ENCODE data around the gene ZNF444.

DNA sequence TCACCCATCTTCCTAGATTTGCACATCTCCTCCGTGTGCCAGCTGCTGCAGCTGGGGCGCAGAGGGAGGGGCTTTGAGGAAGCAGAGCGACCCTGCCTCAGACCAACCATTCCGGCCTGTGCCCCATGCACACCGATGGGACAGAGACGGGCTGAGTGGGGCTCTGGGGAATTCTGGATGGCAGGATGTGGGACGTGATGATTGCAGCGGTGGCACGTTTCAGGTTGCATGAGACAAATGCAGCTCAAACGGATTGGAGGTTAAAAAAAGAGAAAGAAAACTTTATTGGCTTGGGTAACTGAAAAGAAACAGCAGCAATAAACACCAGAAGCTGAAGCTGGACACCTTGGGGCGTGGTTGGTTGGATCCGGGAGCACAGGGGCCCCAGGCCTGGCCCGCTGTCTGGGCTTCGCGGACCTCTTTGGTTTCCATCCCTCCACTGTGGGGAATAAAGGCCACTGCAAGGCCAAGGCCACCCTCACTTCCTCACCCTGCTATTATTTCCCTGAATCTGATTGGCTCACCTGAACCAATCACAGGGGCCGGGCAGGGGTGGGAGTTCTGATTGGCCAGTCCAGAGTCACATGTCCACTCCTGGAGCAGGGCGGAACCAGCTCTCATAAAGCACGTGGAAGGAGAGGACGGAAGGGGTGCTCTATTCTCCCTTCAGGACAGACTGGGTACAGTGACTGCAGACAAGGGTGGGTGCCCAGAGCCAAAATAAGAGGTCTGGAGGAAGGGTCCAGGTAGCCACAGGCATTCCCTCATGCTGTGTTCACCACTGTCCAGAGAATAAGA is 13.9 kb upstream of the ZNF444 start:
- TF ChIP-seq MAFK (IDR thresholded peaks at IDR 0.05; ENCODE audit: low read depth, low read length) (no peak), POLR2A (IDR thresholded peaks at IDR 0.05; ENCODE audit: low read depth, low read length) (no peak), SMC3 (IDR thresholded peaks at IDR 0.05; ENCODE audit: low read depth, low read length) (no peak), RAD21 (IDR thresholded peaks at IDR 0.05; ENCODE audit: low read length) (no peak)
- TF ChIP-seq, protein P1, sequence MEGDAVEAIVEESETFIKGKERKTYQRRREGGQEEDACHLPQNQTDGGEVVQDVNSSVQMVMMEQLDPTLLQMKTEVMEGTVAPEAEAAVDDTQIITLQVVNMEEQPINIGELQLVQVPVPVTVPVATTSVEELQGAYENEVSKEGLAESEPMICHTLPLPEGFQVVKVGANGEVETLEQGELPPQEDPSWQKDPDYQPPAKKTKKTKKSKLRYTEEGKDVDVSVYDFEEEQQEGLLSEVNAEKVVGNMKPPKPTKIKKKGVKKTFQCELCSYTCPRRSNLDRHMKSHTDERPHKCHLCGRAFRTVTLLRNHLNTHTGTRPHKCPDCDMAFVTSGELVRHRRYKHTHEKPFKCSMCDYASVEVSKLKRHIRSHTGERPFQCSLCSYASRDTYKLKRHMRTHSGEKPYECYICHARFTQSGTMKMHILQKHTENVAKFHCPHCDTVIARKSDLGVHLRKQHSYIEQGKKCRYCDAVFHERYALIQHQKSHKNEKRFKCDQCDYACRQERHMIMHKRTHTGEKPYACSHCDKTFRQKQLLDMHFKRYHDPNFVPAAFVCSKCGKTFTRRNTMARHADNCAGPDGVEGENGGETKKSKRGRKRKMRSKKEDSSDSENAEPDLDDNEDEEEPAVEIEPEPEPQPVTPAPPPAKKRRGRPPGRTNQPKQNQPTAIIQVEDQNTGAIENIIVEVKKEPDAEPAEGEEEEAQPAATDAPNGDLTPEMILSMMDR (conservative IDR thresholded peaks at IDR 0.05; ENCODE audit: low read depth, low read length) = no peak
